Ascending aorta (tissue), 2 donors: Measurements from ENCODE around the gene THAP7. TPM values are rescaled to one million over a fixed set of nuclear protein-coding genes. Genes with fewer than 3 reads are reported as not detected.

Experiments used
- DNase-seq, 2 donors: peaks; one replicate each; pipeline ENCODE4 v3.0.0-alpha.2; 2019; ENCODE audit warnings: low spot score in 2 of 2
- H3K27ac ChIP-seq, 2 donors: fragments of 200-600 bp; sonication (generic); one replicate each; pipeline ENCODE4 v1.5.1; 2016 to 2017; ENCODE audit warnings: mild to moderate bottlenecking in 1 of 2
- H3K27me3 ChIP-seq: fragments of 200-600 bp; sonication (generic); one replicate; pipeline ENCODE4 v1.5.1; 2017
- H3K36me3 ChIP-seq, 2 donors: fragments of 200-600 bp; sonication (generic); one replicate each; pipeline ENCODE4 v1.5.1; 2016
- H3K4me1 ChIP-seq, 2 donors: fragments of 200-600 bp; sonication (generic); one replicate each; pipeline ENCODE4 v1.5.1; 2016 to 2017; ENCODE audit warnings: mild to moderate bottlenecking in 1 of 2
- H3K4me3 ChIP-seq, 2 donors: fragments of 200-600 bp; sonication (generic); one replicate each; pipeline ENCODE4 v1.5.1; 2016 to 2017; ENCODE audit warnings: mild to moderate bottlenecking in 1 of 2
- H3K9me3 ChIP-seq, 2 donors: fragments of 200-600 bp; sonication (generic); one replicate each; pipeline ENCODE4 v1.5.1; 2016
- CTCF ChIP-seq, 3 experiments: fragments of 200-600 bp in 2 of 3; fragments of 450-650 bp in 1 of 3; sonication (generic) in 2 of 3; IDR thresholded peaks; one replicate each; pipeline ENCODE4 v1.5.1; 2016 to 2019; ENCODE audit warnings: antibody characterized with exemption in 3 of 3, mild to moderate bottlenecking in 1 of 3, moderate library complexity in 1 of 3
- intact Hi-C: fragments of 100-400 bp; cut with DNase I; formaldehyde crosslinking; loops from one replicate; pipeline ENCODE4 v1.15.1; 2023
- total RNA-seq: library from RNA; depleted of rRNA; stranded (reverse); fragments of >200 nt; gene quantifications from one replicate; pipeline ENCODE4 v1.1.0, GENCODE V29; 2016

The THAP7 gene
- total RNA-seq, 1 donor from 2014 or later: 37.9 TPM

DNA sequence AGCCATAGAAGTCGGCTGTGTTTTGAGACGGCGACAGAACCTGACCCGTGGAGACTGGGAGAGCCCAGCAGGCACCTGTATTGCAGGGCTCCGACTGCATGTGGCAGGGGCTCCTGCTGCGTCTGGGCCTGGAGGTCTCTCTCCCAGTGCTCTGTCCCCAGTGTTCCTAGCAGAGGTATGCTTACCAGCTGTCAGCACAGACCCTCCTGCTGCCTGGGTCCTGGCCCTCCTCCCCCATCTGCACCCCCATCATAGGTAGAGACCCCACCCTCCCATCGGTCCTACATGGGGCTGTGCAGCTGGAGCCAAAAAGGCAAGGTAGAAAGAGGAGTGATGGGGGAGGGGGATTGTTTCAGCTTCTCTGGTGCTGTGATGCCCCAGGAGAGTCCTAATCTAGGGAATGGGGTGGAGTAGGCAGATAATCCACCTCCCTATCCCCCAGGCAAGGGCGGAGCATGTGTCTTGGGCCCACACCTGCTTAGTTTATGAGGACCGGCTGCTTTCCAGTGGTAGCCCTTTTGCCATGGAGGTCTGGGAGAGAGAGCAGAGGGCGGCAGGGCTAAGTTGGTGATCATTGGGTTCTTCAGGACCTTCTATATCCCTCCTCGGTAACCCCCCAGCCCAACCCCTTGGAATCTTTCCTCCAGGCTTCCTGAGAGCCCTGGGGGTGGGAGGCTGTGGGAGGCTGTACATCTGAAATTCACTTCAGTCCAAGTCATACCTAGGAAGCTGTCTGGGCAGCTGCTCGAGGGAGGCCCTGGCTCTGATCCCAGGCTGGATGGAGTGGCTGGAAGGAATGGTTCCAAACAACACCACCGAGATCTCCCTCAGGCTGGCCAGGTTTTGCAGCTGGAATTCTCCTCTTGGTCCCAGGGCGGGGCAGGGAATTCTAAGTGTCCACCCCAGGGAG, 25.1 kb upstream of the THAP7 start:
- Histone ChIP-seq H3K27me3 (no peaks in the 10 kb centered on the region), H3K36me3 (no peaks in the 10 kb centered on the region), H3K9me3 (no peaks in the 10 kb centered on the region), H3K4me3 (no peak overlapping the region), H3K4me1 (no peaks in the 10 kb centered on the region), H3K27ac (no peak overlapping the region)
- DNase-seq: no peak
- intact Hi-C loops: no loop called here
- no peak for TF ChIP-seq CTCF (IDR thresholded peaks at IDR 0.05)

GRCh38 chr22:21025763-21026755, 24.1 kb upstream of the THAP7 start:
- TF ChIP-seq CTCF (IDR thresholded peaks at IDR 0.05): no peak
- DNase-seq: no peak
- Histone ChIP-seq H3K9me3 (no peaks in the 10 kb centered on the region), H3K27me3 (no peaks in the 10 kb centered on the region), H3K4me1 (no peaks in the 10 kb centered on the region), H3K27ac (no peak overlapping the region), H3K36me3 (no peaks in the 10 kb centered on the region), H3K4me3 (no peak overlapping the region)
- intact Hi-C loops: no loop called here

- no peak for TF ChIP-seq CTCF (IDR thresholded peaks at IDR 0.05)
- intact Hi-C loops: no loop called here
- no peak for DNase-seq
- Histone ChIP-seq H3K4me1 (no peaks in the 10 kb centered on the region), H3K27me3 (no peaks in the 10 kb centered on the region), H3K9me3 (no peaks in the 10 kb centered on the region), H3K4me3 (no peak overlapping the region), H3K27ac (no peak overlapping the region), H3K36me3 (no peaks in the 10 kb centered on the region)
Observed at GRCh38 chr22:21025266-21025665, 23.3 kb upstream of the THAP7 start.

DNA sequence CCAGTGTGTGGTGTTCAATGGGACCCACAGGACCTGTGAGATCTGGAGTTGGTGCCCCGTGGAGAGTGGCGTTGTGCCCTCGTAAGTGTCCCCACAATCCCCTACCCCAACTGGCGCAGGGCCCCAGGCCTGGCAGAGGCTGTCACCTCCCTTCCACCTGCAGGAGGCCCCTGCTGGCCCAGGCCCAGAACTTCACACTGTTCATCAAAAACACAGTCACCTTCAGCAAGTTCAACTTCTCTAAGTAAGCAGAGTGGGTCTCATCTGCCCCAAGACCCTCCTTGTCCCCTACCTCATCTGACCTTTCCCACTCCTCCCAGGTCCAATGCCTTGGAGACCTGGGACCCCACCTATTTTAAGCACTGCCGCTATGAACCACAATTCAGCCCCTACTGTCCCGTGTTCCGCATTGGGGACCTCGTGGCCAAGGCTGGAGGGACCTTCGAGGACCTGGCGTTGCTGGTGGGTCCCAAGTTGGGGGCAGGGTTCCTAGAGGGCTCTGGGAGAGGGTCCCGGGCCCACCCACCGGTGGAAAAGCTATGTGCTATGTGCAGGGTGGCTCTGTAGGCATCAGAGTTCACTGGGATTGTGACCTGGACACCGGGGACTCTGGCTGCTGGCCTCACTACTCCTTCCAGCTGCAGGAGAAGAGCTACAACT, 21.2 kb upstream of the THAP7 start:
- TF ChIP-seq CTCF (IDR thresholded peaks at IDR 0.05): no peak
- Histone ChIP-seq H3K36me3 (no peaks in the 10 kb centered on the region), H3K9me3 (no peaks in the 10 kb centered on the region), H3K27me3 (no peaks in the 10 kb centered on the region), H3K27ac (no peak overlapping the region), H3K4me3 (no peak overlapping the region), H3K4me1 (no peaks in the 10 kb centered on the region)
- intact Hi-C loops: no loop called here
- DNase-seq: no peak

DNA sequence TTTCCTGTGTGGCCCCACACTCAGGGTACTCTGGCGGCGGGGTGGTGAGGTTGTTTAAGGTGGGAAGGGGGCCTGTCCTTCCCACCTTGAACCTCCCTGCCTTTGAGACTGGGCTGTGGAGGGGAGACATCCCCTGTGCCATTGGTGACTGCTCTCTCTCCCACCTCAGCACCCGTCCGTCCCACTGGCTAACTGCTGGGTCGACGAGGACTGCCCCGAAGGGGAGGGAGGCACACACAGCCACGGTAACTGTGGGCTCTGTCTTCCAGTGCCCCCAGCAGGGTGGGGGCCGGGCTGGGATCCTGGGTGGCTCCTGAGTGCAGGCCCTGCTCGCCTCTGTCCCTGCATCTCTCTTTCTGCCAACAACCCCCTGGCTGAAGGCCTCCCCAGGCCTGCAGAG, 20.6 kb upstream of the THAP7 start:
- intact Hi-C loops: no loop called here
- Histone ChIP-seq H3K9me3 (no peaks in the 10 kb centered on the region), H3K27ac (no peak overlapping the region), H3K4me1 (no peaks in the 10 kb centered on the region), H3K27me3 (no peaks in the 10 kb centered on the region), H3K36me3 (no peaks in the 10 kb centered on the region), H3K4me3 (no peak overlapping the region)
- TF ChIP-seq CTCF (IDR thresholded peaks at IDR 0.05): no peak
- no peak for DNase-seq
